A549 treated with AZD9567 at 1 μM for 4 hours (cell line): ENCODE data around the gene RPP25. TPM values are rescaled to one million over a fixed set of nuclear protein-coding genes. Genes with fewer than 3 reads are reported as not detected.

Experiments used
- total RNA-seq: library from RNA; stranded (reverse); fragments of 200-300 nt; extraction: Qiagen RNA extraction; gene quantifications from 5 replicates; pipeline ENCODE4 v1.2.3, GENCODE V29; 2022; ENCODE audit not compliant: insufficient read depth

The RPP25 gene, protein sequence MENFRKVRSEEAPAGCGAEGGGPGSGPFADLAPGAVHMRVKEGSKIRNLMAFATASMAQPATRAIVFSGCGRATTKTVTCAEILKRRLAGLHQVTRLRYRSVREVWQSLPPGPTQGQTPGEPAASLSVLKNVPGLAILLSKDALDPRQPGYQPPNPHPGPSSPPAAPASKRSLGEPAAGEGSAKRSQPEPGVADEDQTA
- 14.2 to 27.9 TPM (median 27.3 TPM) in 5 replicates for total RNA-seq

DNA sequence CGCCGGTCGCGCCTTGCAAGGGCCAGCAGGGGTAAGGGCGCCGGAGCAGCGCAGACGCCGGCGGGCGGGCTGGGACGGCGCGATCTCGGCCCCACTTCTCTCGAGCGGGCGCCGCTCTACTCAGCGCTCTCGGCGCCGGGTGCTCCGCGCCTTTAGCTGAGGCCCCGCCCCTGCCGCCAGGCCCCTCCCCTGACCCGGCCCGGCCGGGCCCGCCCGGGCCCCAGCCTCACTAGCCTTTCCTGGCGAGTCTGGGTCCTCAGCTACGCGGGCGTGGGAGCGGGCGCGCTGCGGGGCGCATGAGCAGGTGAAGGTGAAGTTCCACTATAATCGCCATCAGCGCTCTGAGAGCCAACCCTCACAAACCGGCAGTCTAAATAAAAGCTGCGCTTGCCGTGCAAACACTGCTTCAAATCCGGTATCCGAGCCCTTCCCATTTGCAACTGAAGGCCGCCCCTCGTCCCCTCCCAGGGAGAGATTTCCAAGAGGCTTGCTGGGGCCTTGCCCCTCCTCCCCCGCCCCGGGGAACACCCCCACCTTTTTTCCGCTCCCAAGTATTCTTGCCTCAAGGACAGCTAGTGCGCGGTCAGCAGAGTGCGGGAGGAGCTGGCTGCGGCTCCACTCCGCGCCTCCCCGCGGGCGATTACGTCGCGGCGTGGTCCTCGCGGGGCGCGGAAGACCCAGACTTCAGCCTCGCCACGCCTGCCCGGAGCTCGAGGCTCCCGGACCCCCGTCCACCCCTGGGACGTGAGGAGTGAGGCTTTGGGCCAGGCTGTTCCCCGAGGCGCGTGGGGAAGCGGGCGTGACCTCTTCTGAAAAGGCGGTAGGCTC lies at the start of gene RPP25:
Gene RPP25 (minus strand): TSS at position 125 of the 828 bp plus-strand sequence. CDS start 189 bp downstream, outside the sequence.

DNA sequence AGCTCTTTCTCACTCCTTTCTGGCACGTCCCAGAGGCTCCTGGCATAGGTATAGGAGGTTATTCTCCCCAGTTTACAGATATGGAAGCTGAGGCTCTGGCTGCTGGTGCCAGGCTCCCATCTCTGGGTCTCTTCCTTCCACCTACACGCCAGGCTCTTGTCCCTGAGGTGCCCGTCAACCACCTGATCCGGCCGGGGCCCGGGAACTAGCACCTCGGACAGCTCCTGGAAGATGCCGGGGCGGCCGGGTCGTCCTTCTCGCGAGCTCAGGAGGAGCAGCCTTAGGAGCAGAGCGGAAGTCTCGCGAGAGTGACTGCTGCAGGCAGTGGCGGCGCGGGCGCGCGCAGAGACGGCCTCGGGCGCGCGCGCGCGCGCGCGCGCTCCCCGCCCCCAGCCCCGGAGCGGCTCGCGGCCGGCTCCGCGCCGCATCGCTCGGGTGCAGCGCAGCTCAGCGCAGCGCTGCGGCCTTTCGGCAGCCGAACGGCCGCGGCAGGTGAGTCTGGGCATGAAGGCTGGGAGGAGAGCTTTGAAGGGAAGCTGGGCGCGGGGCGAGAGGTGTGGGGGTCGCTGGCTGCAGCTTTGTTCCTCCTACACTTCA lies 38.7 kb upstream of the RPP25 start, which contains the start of gene SCAMP5:
Gene SCAMP5 (plus strand): TSS at position 382 of the 597 bp plus-strand sequence. CDS start 16,277 bp downstream, outside the sequence.

DNA sequence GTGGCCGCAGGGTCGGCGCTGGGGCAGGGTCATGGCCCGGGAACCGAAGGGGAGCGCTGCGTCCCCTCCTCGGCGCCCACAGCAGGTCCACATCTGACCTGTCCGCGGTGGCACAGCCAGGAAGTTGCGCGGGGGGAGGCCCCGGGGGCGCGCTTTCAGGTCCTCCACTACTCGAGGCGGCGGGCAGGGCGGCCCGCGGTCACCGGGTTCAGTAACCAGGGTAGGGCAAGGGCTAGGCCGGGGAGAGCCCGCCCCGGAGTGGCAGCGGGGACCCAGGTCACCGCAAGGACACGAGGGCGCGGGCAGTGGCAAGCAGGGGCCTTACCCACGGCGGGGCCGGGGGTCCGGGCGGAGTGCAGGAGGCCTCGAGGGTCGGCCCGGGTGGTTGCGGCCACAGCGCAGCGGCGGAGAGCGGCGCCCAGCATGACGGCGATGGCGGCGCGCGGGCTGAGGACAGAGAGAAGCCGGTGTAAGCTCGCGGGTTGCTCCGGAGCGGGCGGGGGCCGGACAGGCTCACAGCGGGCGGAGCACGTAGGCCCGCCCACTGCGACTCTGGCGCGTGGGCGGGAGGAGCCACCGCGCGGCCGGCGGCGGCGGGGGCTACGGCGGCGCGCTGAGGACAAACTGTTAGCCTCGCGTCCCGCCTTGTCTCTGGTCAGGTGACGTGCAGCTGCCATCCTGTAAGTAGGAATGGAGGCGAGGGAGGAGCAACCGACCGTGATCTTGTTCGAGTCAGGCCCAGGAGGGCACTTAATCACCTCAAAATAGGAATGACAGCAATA lies 18.8 kb downstream of the RPP25 start, which contains the start of gene COX5A:
Gene COX5A (minus strand): TSS at position 484 of the 782 bp plus-strand sequence. CDS start 59 bp downstream, at position 425.

DNA sequence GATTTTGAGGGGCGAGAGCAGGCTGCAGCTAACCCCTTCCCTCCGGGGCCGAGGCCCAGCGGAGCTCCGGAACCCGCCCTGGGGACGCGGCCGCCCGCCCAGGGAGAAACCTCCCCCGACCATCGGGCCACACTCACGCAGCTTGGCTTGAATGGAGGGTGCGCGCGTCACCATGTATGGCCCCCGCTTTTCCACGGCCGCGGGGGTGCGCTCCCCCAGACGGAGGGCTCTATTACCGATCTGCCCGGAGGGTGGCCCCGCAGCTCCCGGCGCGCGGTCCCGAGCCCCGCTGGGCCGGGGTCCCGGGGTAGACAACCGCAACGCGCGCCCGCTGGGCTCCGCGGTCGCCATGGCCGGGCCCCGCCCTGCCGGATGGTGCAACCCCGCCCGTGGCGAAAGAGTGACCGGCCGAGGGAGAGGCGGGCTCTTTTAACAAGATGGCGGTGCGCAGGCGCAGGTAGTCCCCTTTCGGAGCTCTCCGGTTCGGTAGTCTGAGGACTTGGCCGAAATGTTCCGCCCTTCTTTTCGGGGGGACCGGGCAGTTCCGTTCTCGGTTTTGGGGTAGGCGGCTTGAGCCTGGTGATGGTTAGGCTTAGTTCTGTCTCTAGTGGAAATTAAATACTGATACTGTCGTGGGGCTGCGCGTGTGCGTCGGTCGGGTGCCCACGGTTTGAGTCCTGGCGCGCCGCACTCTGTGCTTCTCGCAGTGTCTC lies 50.0 kb downstream of the RPP25 start, which contains the start of gene FAM219B:
Gene FAM219B (minus strand): TSS at position 402 of the 713 bp plus-strand sequence. CDS start 51 bp downstream, at position 351.

Other genes starting within 250 kb of the RPP25 start
- 1.2 to 3.9 TPM (median 1.7 TPM) in 5 replicates for gene CYP1A1, start 231.2 kb downstream of the RPP25 start, total RNA-seq
- not detected in 5 replicates for gene CYP1A2, start 207.9 kb downstream of the RPP25 start, total RNA-seq
- gene CSK, start 174.7 kb downstream of the RPP25 start, total RNA-seq: 60.3 to 69.4 TPM (median 64.0 TPM) in 5 replicates
- gene LMAN1L, start 143.9 kb downstream of the RPP25 start, total RNA-seq: not detected in 5 replicates
- 0.06 to 0.11 TPM (median 0.07 TPM) in 3 of 5 replicates, not detected in the others for gene CPLX3, start 130.1 kb downstream of the RPP25 start, total RNA-seq
- 24.1 to 42.4 TPM (median 39.7 TPM) in 5 replicates for gene ULK3, start 113.6 kb downstream of the RPP25 start, total RNA-seq
- 58.6 to 75.9 TPM (median 70.9 TPM) in 5 replicates for gene SCAMP2, start 83.4 kb downstream of the RPP25 start, total RNA-seq
- gene MPI, start 66.7 kb downstream of the RPP25 start, total RNA-seq: 24.8 to 33.8 TPM (median 31.8 TPM) in 5 replicates
- 32.8 to 41.8 TPM (median 38.4 TPM) in 5 replicates for gene FAM219B, start 49.9 kb downstream of the RPP25 start, total RNA-seq
- gene COX5A, start 18.7 kb downstream of the RPP25 start, total RNA-seq: 549 to 606 TPM (median 573 TPM) in 5 replicates
- gene SCAMP5, start 38.8 kb upstream of the RPP25 start, total RNA-seq: 11.2 to 12.6 TPM (median 12.0 TPM) in 5 replicates
- gene PPCDC, start 66.8 kb upstream of the RPP25 start, total RNA-seq: 16.0 to 20.1 TPM (median 17.6 TPM) in 5 replicates
- gene C15orf39, start 245.1 kb upstream of the RPP25 start, total RNA-seq: 29.5 to 40.2 TPM (median 33.6 TPM) in 5 replicates